ENCODE measurements around the gene ERLIN1.
"Not testable (repeated sequence)": the region's sequence is repeated elsewhere in the genome, so short reads cannot be mapped to it uniquely, and the experiment has no call there.

Gene ERLIN1

GRCh38 chr10:100131571-100131970 lies 54.3 kb downstream of the ERLIN1 start:
- no peak for DNase-seq

GRCh38 chr10:100130831-100131230 lies 55.0 kb downstream of the ERLIN1 start:
- no peak for DNase-seq

GRCh38 chr10:100129424-100129823 lies 56.4 kb downstream of the ERLIN1 start:
- DNase-seq: no peak

- DNase-seq: no peak
Observed at GRCh38 chr10:100128951-100129350, 56.9 kb downstream of the ERLIN1 start.

- DNase-seq: not testable (repeated sequence)
Observed at GRCh38 chr10:100125335-100125734, 60.5 kb downstream of the ERLIN1 start.

GRCh38 chr10:100124097-100124496 lies 61.7 kb downstream of the ERLIN1 start:
- DNase-seq: no peak

- DNase-seq: no peak
Observed at GRCh38 chr10:100122780-100123179, 63.0 kb downstream of the ERLIN1 start.

GRCh38 chr10:100120550-100120949 lies 65.3 kb downstream of the ERLIN1 start:
- DNase-seq: no peak

- no peak for DNase-seq
Observed at GRCh38 chr10:100119726-100120125, 66.1 kb downstream of the ERLIN1 start.

- no peak for DNase-seq
Observed at GRCh38 chr10:100114976-100115770, 70.7 kb downstream of the ERLIN1 start.

- DNase-seq: no peak
Observed at GRCh38 chr10:100114460-100114859, 71.4 kb downstream of the ERLIN1 start.

- no peak for DNase-seq
Observed at GRCh38 chr10:100109670-100110069, 76.2 kb downstream of the ERLIN1 start.

- no peak for DNase-seq
Observed at GRCh38 chr10:100106865-100107264, 79.0 kb downstream of the ERLIN1 start.

- DNase-seq: no peak
Observed at GRCh38 chr10:100104300-100104699, 81.5 kb downstream of the ERLIN1 start.

- DNase-seq: no peak
Observed at GRCh38 chr10:100103581-100103980, 82.2 kb downstream of the ERLIN1 start.

GRCh38 chr10:100101192-100102076 lies 84.4 kb downstream of the ERLIN1 start:
- DNase-seq: no peak

- no peak for DNase-seq
Observed at GRCh38 chr10:100100651-100101184, 85.1 kb downstream of the ERLIN1 start.

All from hippocampal formation (tissue), 2 donors.